Ishikawa (cell line): Measurements from ENCODE around the gene RFC1.

Experiments
- CEBPB ChIP-seq: IDR thresholded peaks from 2 replicates; pipeline ENCODE4 v1.6.1; 2012
- CREB1 ChIP-seq: IDR thresholded peaks from 2 replicates; pipeline ENCODE4 v1.6.1; 2012; ENCODE audit warnings: low read depth
- EGR1 ChIP-seq: IDR thresholded peaks from 2 replicates; pipeline ENCODE4 v1.6.1; 2012
- EP300 ChIP-seq: IDR thresholded peaks from 2 replicates; pipeline ENCODE4 v1.6.1; 2012; ENCODE audit warnings: borderline replicate concordance
- FOXM1 ChIP-seq: IDR thresholded peaks from 2 replicates; pipeline ENCODE4 v1.6.1; 2012; ENCODE audit warnings: low read depth, borderline replicate concordance
- MAX ChIP-seq: IDR thresholded peaks from 2 replicates; pipeline ENCODE4 v1.6.1; 2012
- RAD21 ChIP-seq: IDR thresholded peaks from 2 replicates; pipeline ENCODE4 v1.6.1; 2012; ENCODE audit warnings: low read depth
- REST ChIP-seq: IDR thresholded peaks from 2 replicates; pipeline ENCODE4 v1.6.1; 2012; ENCODE audit warnings: low read depth, mild to moderate bottlenecking
- TAF1 ChIP-seq: IDR thresholded peaks from 2 replicates; pipeline ENCODE4 v1.6.1; 2012; ENCODE audit warnings: low read depth, mild to moderate bottlenecking
- TCF12 ChIP-seq: IDR thresholded peaks from 2 replicates; pipeline ENCODE4 v1.6.1; 2012; ENCODE audit warnings: low read depth
- TEAD4 ChIP-seq: IDR thresholded peaks from 2 replicates; pipeline ENCODE4 v1.6.1; 2012
- USF1 ChIP-seq: IDR thresholded peaks from 2 replicates; pipeline ENCODE4 v1.6.1; 2012
- ZBTB7A ChIP-seq: IDR thresholded peaks from 2 replicates; pipeline ENCODE4 v1.6.1; 2012; ENCODE audit warnings: low read depth

- TF ChIP-seq FOXM1, result no peak
- TF ChIP-seq CEBPB, result no peak
- no peak for TF ChIP-seq ZBTB7A
- no peak for TF ChIP-seq USF1
- no peak for TF ChIP-seq RAD21
- TF ChIP-seq EP300, result no peak
- no peak for TF ChIP-seq REST
- no peak for TF ChIP-seq EGR1
- no peak for TF ChIP-seq CREB1
- TF ChIP-seq MAX, result no peak
- no peak for TF ChIP-seq TEAD4
- no peak for TF ChIP-seq TAF1
- no peak for TF ChIP-seq TCF12
These were observed 78.9 kb downstream of the RFC1 start for GRCh38 chr4:39287223-39287622.
